Activated CD4-positive, CD25-positive, alpha-beta regulatory T cell treated with anti-CD3 and anti-CD28 coated beads, Interleukin-2, amount 50 U/mL, for 24 hours (primary cell): ENCODE results near the gene AGXT2.

Experiments
- ATAC-seq, 2 donors: fragments of 150-1000 bp; cut with Tn5 transposase; one replicate each; pipeline ENCODE4 v1.10.0; 2021; ENCODE audit warnings: mild to moderate bottlenecking in 1 of 2, moderate library complexity in 1 of 2

The AGXT2 gene

GRCh38 chr5:34957857-34958690 is 89.7 kb downstream of the AGXT2 start:
- peak in 1 of 2 donors; percentile 46 for ATAC-seq

GRCh38 chr5:34957321-34957720 is 90.4 kb downstream of the AGXT2 start:
- no peak for ATAC-seq
